GM18508 (cell line): ENCODE measurements around the gene LRRC74B.
"Not testable (repeated sequence)": the region's sequence is repeated elsewhere in the genome, so short reads cannot be mapped to it uniquely, and the experiment has no call there.

Source experiments
- ATAC-seq: cut with Tn5 transposase; IDR thresholded peaks from one replicate; pipeline ENCODE4 v1.9.1; 2021; ENCODE audit warnings: moderate number of reproducible peaks; ENCODE audit not compliant: insufficient read depth, unreplicated experiment

Gene LRRC74B

GRCh38 chr22:21030621-21031544 is 14.9 kb upstream of the LRRC74B start:
- ATAC-seq, result no peak

- no peak for ATAC-seq
Measured at GRCh38 chr22:21031545-21032036, 14.2 kb upstream of the LRRC74B start.

DNA sequence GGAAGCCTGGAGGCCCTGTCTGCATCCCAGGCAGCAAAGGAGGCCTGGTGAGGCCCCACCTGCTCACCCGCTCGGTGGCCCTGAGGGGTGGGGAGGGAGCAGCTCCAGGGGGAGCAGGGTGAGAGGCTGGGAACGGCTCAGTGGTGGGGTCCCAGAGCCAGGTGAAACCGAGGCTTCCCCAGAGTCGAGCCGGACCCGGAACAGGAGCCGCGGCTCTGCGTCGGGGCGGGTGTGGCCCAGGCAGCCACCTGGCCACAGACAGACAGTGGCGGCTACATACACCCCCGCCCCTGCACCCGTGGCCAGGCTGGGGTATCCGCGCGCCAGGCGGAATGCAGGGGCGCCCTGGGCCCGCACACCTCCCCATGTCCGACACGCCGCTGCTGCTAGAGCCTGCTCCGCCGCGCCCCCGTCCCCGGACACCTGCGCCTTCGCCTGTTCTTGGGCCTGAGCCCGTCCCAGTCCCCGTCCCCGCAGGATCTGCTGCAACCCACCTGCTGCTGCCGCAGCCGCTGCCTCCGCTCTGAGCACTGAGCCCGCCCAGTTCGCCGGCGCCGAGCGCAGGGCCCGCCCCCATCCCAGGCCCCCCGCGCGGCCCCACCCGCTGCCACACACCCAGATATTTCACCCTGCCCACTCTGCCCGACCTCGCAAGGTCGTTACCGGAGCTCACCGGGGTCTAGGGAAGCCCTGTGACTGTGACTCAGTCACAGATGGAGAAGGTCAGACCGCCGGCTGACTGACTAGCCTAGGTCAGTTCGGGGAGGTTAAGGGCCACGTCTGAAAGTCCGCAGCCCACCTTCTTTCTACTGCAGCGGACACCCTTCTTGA is 13.5 kb upstream of the LRRC74B start, which contains the start of gene SLC7A4:
TSS of gene SLC7A4 (minus strand) at position 525 of the 831 bp plus-strand sequence. CDS start 749 bp downstream, outside the sequence.
- no peak for ATAC-seq

GRCh38 chr22:21032868-21033688 is 12.7 kb upstream of the LRRC74B start:
- ATAC-seq, result no peak

- ATAC-seq, result no peak
Measured at GRCh38 chr22:21033895-21034294, 11.9 kb upstream of the LRRC74B start.

GRCh38 chr22:21034989-21035388 is 10.8 kb upstream of the LRRC74B start:
- ATAC-seq, result no peak

- no peak for ATAC-seq
Measured at GRCh38 chr22:21038405-21038804, 7.3 kb upstream of the LRRC74B start.

DNA sequence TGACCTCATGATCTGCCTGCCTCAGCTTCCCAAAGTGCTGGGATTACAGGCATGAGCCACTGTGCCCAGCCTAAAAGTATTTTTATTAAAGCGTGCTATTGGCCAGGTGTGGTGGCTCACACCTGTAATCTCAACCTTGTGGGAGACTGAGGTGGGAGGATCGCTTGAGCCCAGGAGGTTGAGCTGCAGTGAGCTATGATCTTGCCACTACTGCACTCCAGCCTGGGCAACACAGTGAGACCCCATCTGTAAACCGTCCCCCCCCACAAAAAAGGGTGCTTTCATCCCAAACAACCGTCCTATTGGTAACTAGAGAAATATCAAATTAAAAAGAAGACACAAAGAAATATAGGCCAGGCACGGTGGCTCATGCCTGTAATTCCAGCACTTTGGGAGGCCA is 6.6 kb upstream of the LRRC74B start:
- ATAC-seq, result not testable (repeated sequence)

DNA sequence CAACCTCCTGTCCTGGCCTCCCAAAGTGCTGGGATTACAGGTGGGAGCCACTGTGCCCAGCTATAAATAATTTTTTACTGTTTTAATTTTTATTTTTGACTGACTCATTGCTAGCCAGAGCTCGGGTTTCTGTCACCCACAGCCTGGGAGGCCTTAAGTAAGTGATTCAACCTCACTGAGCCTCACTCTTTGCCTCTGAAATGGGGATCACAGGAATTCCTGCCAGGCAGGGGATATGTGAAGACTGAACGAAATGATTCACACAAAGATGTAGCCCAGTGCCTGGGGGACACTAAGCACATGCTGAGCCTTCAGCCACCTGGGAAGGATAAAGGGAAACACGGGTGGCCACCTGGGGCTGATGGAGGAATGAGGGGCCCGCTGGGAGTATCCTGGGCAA is 3.8 kb upstream of the LRRC74B start:
- ATAC-seq, result no peak

- no peak for ATAC-seq
Measured at GRCh38 chr22:21042978-21043859, 2.5 kb upstream of the LRRC74B start.

GRCh38 chr22:21043860-21044535 is 1.7 kb upstream of the LRRC74B start:
- ATAC-seq, result no peak

DNA sequence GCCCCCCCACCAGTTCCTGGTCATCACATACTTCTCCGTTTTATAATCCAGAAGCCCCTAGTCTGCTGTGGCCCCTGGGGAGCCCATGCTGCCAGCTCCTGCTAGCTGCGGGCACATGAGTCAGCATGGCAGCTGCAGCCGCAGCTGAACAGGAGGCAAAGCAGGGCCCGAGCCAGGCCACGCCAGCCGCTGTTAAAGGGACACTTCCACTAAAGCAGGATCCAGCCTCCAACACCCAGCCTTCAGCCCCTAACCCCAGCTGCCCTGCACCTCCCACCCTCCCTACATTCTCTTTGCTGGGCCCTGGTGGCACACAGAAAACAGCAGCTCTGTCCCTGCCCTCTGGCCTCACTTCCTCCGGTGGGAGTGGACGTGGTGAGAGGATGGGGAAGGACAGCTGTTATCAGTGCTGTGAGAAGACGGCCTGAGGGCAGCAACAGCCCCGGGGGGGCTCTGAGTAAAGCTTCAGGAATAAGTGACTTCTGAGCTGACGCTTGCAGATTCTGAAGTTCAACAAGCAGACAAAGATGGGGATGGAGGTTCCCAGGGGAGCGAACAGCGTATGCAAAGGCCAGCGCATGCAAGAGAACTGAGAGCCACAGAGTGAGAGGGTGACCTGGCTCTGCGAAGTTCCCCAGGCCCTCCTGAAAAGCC is 688 bp upstream of the LRRC74B start:
- ATAC-seq, result no peak

- ATAC-seq, result no peak
Measured at GRCh38 chr22:21047035-21047661, 1.4 kb downstream of the LRRC74B start.

DNA sequence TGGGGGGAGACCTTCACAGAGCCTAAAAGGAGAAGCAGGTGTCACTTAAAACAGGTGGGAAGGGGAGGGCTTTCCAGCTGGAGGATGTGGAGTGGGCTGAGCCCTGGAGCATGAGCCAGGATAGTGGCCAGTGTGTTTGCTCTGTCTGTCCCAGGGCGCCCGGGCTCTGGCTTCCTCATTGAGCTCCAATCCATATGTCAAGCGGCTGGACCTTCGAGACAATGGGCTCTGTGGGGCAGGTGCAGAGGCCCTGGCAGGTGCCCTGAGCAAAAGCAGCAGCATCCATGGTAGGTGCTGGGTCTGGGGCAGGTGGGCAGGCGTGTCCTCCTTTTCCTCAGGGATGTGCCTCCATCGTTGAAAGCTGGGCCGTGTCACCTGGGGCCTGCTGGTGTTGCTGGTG is 2.0 kb downstream of the LRRC74B start:
- ATAC-seq, result no peak

DNA sequence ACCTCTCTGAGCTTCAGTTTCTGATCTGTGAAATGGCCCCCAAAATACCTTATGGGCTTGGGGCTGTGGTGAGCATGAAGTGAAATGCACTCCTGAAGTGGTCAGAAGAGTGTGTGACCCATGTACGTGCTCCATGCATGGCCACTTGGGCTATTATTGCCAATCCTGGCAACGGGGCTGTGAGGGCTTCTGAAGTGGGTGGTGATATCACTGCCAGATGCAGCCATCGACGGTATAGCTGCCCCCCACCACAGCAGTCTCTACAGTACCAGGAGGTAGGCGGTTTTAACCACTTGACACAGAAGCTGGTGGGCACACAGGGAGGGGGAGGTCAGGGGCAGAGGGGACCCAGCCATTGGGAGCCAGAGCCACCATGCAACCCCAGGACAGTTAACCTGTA is 2.7 kb downstream of the LRRC74B start:
- not testable (repeated sequence) for ATAC-seq

- not testable (repeated sequence) for ATAC-seq
Measured at GRCh38 chr22:21048965-21049364, 3.2 kb downstream of the LRRC74B start.

DNA sequence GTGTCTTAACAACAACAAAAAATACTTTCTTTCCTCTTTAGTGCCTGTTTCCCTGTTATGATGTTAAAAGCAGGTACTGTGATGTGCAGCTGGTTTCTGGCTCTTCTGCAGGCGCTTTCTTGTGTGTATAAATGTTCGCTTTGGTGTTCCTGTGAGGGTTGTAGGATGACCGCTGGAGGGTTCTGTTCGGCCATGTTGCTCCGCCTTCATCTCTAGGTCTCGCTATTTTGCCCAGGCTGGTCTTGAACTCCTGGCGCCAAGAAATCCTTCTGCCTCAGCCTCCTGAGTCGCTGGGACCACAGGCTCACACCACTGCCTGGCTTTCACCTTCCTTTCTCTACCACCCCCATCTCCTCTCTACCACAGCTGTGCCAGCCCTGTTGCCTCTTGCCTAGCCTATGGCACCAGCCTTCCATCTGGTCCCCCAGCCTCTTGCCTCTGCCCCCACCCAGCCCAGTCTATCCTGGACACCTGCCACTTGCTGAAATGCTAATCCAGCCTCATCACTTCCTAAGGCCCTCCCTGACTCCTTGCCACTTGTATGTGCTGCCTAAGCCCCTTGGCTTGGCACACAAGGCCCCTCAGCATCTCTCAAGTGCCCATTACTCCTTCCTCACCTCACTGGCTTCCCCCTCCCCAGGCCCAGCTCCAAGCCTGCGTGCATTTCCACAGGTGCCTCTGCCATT is 5.5 kb downstream of the LRRC74B start:
- no peak for ATAC-seq
